HepG2 (cell line): Measurements from ENCODE around the gene MYO16. TPM values are rescaled to one million over a fixed set of nuclear protein-coding genes. Genes with fewer than 3 reads are reported as not detected.

Experiments
- ATAC-seq: fragments of 200-7000 bp; cut with Tn5 transposase; 3 replicates; pipeline ENCODE4 v1.9.1; 2020; ENCODE audit warnings: mild to moderate bottlenecking, moderate library complexity
- BruUV-seq: library from RNA; stranded (reverse); fragments of 400-500 nt; replicated peaks from 2 replicates; lab custom pipeline; 2021; lab: Mats Ljungman, UMichigan
- CTCF ChIA-PET: fragments of 300-600 bp; formaldehyde crosslinking; extraction: SDS; loops from one replicate; lab custom pipeline; 2021; ENCODE audit warnings: low total read pairs, inconsistent platforms, low intra/inter-chr PET ratio; lab: Yijun Ruan, JAX
- POLR2A ChIA-PET: fragments of 350-600 bp; sonication (Branson Sonifier 250); formaldehyde crosslinking; loops from one replicate; lab custom pipeline; 2020; ENCODE audit warnings: antibody characterized with exemption, inconsistent platforms; lab: Yijun Ruan, JAX
- DNase-seq: peaks from one replicate; pipeline ENCODE4 v3.0.0-alpha.2; 2015; ENCODE audit warnings: low spot score
- FAIRE-seq: peaks from 3 replicates; lab custom pipeline; 2011; peaks lifted over from hg19 to GRCh38; lab: Jason Lieb, UNC
- H2AFZ ChIP-seq: one replicate; pipeline ENCODE4 v1.6.1; 2011; ENCODE audit warnings: low read length, inconsistent platforms
- H3K27ac ChIP-seq: fragments of 300-600 bp; 3 replicates; pipeline ENCODE4 v1.8.0; 2011; ENCODE audit warnings: mixed run types, mild to moderate bottlenecking, mixed read lengths, low read length, inconsistent platforms; ENCODE audit not compliant: insufficient read depth; ENCODE audit errors: extremely low read length
- H3K27me3 ChIP-seq, 2 experiments: fragments of 200-600 bp in 1 of 2; 2 replicates in 1 of 2; 3 replicates in 1 of 2; pipeline versions ENCODE4 v1.6.0 to v1.8.0; 2011; ENCODE audit warnings: low read length in 2 of 2, mild to moderate bottlenecking in 2 of 2, moderate library complexity in 2 of 2, inconsistent platforms in 1 of 2; ENCODE audit not compliant: insufficient read depth in 2 of 2, control insufficient read depth in 1 of 2
- H3K36me3 ChIP-seq, 2 experiments: fragments of 200-600 bp in 1 of 2; replicated peaks in 1 of 2; 2 replicates in 1 of 2; 3 replicates in 1 of 2; pipeline versions ENCODE4 v1.5.1 to v1.8.0; 2011; ENCODE audit warnings: low read length in 2 of 2, inconsistent platforms in 1 of 2; ENCODE audit not compliant: insufficient read depth in 2 of 2, control insufficient read depth in 1 of 2
- H3K4me1 ChIP-seq: 2 replicates; pipeline ENCODE4 v1.5.1; 2012; ENCODE audit warnings: low read length, inconsistent platforms; ENCODE audit not compliant: insufficient read depth
- H3K4me2 ChIP-seq: 2 replicates; pipeline ENCODE4 v1.6.0; 2011; ENCODE audit warnings: low read depth, low read length, inconsistent platforms
- H3K4me3 ChIP-seq, 3 experiments: fragments of 200-600 bp in 1 of 3; sonication (generic), shearing (Covaris generic) in 1 of 3; replicated peaks in 1 of 3; 2 replicates each; pipeline ENCODE4 v1.5.1; 2011 to 2016; ENCODE audit warnings: low read length in 3 of 3, inconsistent platforms in 2 of 3, low read depth in 2 of 3, mild to moderate bottlenecking in 2 of 3, control low read depth in 1 of 3, mixed read lengths in 1 of 3; ENCODE audit not compliant: insufficient read depth in 1 of 3
- H3K79me2 ChIP-seq: one replicate; pipeline ENCODE4 v1.6.1; 2011; ENCODE audit warnings: low read length, inconsistent platforms; ENCODE audit not compliant: insufficient read depth
- H3K9ac ChIP-seq: 2 replicates; pipeline ENCODE4 v1.6.0; 2011; ENCODE audit warnings: mild to moderate bottlenecking, low read depth, low read length, inconsistent platforms; ENCODE audit not compliant: insufficient read depth
- H3K9me3 ChIP-seq: 2 replicates; pipeline ENCODE4 v1.5.1; 2012; ENCODE audit warnings: mild to moderate bottlenecking, low read length
- H4K20me1 ChIP-seq: 2 replicates; pipeline ENCODE4 v1.6.0; 2011; ENCODE audit warnings: inconsistent platforms, mild to moderate bottlenecking, low read length, moderate library complexity; ENCODE audit not compliant: insufficient read depth
- BCL6 ChIP-seq: IDR thresholded peaks from 2 replicates; pipeline ENCODE4 v1.6.1; 2016; ENCODE audit warnings: missing genetic modification reagents, missing compliant biosample characterization
- DMAP1 ChIP-seq: IDR thresholded peaks from 2 replicates; pipeline ENCODE4 v1.6.1; 2016
- GFI1 ChIP-seq: sonication (generic); formaldehyde crosslinking; IDR thresholded peaks from 2 replicates; pipeline ENCODE4 v1.5.0; 2020; ENCODE audit warnings: missing genetic modification reagents, mild to moderate bottlenecking, borderline replicate concordance
- NFYC ChIP-seq: IDR thresholded peaks from 2 replicates; pipeline ENCODE4 v1.6.1; 2016; ENCODE audit warnings: missing genetic modification reagents, missing compliant biosample characterization
- SATB2 ChIP-seq: sonication (generic); formaldehyde crosslinking; IDR thresholded peaks from 2 replicates; pipeline ENCODE4 v1.5.0; 2020; ENCODE audit warnings: missing genetic modification reagents
- SKIL ChIP-seq: sonication (generic); formaldehyde crosslinking; IDR thresholded peaks from 2 replicates; pipeline ENCODE4 v1.8.0; 2022; ENCODE audit warnings: missing genetic modification reagents, mild to moderate bottlenecking, moderate library complexity, borderline replicate concordance
- WGBS: methylation state at CpG from one replicate; pipeline ENCODE4 v1.1.6; 2017; ENCODE audit warnings: low lambda C conversion rate; 5-methylcytosine and 5-hydroxymethylcytosine counted together
- in situ Hi-C: cut with HindIII; loops from 2 replicates; pipeline ENCODE4 v1.10.0; 2017; ENCODE audit warnings: low pct_unique_long_range_greater_than_20kb; ENCODE audit not compliant: extremely low pct_ligation_motif_present
- intact Hi-C: fragments of 100-400 bp; cut with micrococcal nuclease; formaldehyde crosslinking; loops from one replicate; pipeline ENCODE4 v1.10.0; 2022; ENCODE audit not compliant: unreplicated experiment
- polyA plus RNA-seq, 8 experiments: library from polyadenylated mRNA; depleted of rRNA in 3 of 8; stranded (reverse) in 7 of 8; unstranded in 1 of 8; fragments of >200 nt; fragmentation: Illumina TruSeq in 4 of 8; extraction: Trizol in 4 of 8; gene quantifications; 2 replicates each; pipeline versions ENCODE4 v1.2.1 to v1.2.3, GENCODE V29; 2011 to 2016; ENCODE audit warnings: low read depth in 4 of 8, missing spikeins in 1 of 8, mixed read lengths in 1 of 8; ENCODE audit not compliant: insufficient read depth in 1 of 8
- total RNA-seq, 5 experiments: library from RNA; depleted of rRNA; stranded (reverse); fragments of >200 nt; fragmentation: Illumina TruSeq; extraction: Trizol; gene quantifications; 2 replicates each; pipeline ENCODE4 v1.2.3, GENCODE V29; 2016; ENCODE audit warnings: low read depth in 1 of 5

MYO16 gene
- total and polyA plus RNA-seq, 2 of the 13 experiments (the other 11 are each of a cell fraction or from before 2014, with no cell fraction given) = not detected

GRCh38 chr13:109150696-109151095 lies 521.3 kb downstream of the MYO16 start:
- ATAC-seq = no peak
- Histone ChIP-seq H3K36me3 (no peaks in the 10 kb centered on the region), H3K4me2 (no peak overlapping the region), H2AFZ (no peak overlapping the region), H3K9me3 (no peaks in the 10 kb centered on the region), H3K4me1 (no peaks in the 10 kb centered on the region), H3K4me3 (no peak overlapping the region), H4K20me1 (no peaks in the 10 kb centered on the region), H3K79me2 (no peaks in the 10 kb centered on the region), H3K9ac (no peak overlapping the region), H3K27ac (no peak overlapping the region), H3K27me3 (no peaks in the 10 kb centered on the region; a peak in 1 of 5 replicates)
- no peak for DNase-seq
- in situ Hi-C loops (no loop called here), intact Hi-C loops (no loop called here)
- BruUV-seq = no TSS peak
- TF ChIP-seq SKIL (CRISPR knock-in tag) (no peak), NFYC (CRISPR knock-in tag) (no peak), DMAP1 (no peak), SATB2 (no peak)
- no peak for FAIRE-seq
- ChIA-PET POLR2A (no interaction called here), CTCF (no interaction called here)

- H3K4me1 ChIP-seq = no peaks in the 10 kb centered on the region
- in situ Hi-C loops = no loop called here
- H2AFZ ChIP-seq = no peak overlapping the region
- intact Hi-C loops = no loop called here
- ChIA-PET CTCF (no interaction called here), POLR2A (no interaction called here)
- no TSS peak for BruUV-seq
- no peaks in the 10 kb centered on the region for H3K79me2 ChIP-seq
- no peaks in the 10 kb centered on the region for H3K9me3 ChIP-seq
- no peaks in the 10 kb centered on the region; a peak in 1 of 5 replicates for H3K27me3 ChIP-seq
- ATAC-seq (no peak), DNase-seq (no peak), FAIRE-seq (no peak)
- no peak for TF ChIP-seq BCL6 (CRISPR knock-in tag)
- TF ChIP-seq GFI1 = no peak
- H3K9ac ChIP-seq = no peak overlapping the region
- WGBS = 33% methylated on average over 3 of the region's 3 CpGs
- no peak overlapping the region for H3K4me2 ChIP-seq
- no peaks in the 10 kb centered on the region for H4K20me1 ChIP-seq
- H3K27ac ChIP-seq = no peak overlapping the region
- H3K36me3 ChIP-seq = no peaks in the 10 kb centered on the region
- no peak overlapping the region for H3K4me3 ChIP-seq
Observed at GRCh38 chr13:109151255-109151654, 521.8 kb downstream of the MYO16 start.
